Activated gamma-delta T cell treated with anti-CD3 and anti-CD28 coated beads, Interleukin-2, amount 50 U/mL, for 16 hours (primary cell): Measurements from ENCODE around the gene DNTT.

Experiments used
- DNase-seq: peaks from one replicate; pipeline ENCODE4 v3.0.0-alpha.2; 2020; ENCODE audit warnings: low read depth

The DNTT gene

DNA sequence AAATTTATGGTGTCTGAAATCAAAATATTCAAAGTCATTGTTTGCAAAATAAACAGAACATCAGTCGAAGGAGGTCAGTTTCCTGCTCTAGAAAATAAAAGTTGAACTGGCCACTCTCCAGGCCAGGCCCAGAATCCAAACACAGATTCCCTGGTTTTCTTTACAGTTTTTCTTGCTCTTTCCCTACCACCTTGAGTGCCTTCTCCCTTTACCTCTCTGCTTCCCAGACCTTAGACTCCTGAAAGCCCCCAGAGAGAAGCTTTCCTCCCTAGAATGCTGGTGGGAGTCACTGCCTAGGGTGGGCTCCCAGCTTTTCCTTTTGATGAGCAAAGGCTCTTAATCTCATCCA lies 6.1 kb downstream of the DNTT start:
- DNase-seq = no peak

- DNase-seq = no peak
Observed at GRCh38 chr10:96311180-96311715, 7.0 kb downstream of the DNTT start.

DNA sequence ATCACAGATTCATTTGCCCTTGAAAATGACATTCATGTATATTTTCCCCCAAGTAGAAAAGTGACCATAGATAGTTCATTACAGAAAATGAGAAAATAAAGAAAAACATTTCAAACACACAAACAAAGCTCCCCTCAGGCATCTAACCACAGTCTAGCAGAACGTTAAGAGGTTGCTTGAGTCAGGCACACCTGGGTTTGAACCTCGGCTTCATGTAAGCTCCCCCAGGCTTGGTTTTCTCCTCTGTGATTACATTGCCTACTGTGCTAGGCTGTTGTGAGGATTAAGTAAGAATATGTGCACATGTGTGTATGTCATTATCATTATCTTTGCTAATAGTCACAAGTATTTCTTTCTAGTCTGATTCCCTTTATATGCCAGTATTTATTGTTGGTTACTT lies 9.1 kb downstream of the DNTT start:
- DNase-seq = no peak

DNA sequence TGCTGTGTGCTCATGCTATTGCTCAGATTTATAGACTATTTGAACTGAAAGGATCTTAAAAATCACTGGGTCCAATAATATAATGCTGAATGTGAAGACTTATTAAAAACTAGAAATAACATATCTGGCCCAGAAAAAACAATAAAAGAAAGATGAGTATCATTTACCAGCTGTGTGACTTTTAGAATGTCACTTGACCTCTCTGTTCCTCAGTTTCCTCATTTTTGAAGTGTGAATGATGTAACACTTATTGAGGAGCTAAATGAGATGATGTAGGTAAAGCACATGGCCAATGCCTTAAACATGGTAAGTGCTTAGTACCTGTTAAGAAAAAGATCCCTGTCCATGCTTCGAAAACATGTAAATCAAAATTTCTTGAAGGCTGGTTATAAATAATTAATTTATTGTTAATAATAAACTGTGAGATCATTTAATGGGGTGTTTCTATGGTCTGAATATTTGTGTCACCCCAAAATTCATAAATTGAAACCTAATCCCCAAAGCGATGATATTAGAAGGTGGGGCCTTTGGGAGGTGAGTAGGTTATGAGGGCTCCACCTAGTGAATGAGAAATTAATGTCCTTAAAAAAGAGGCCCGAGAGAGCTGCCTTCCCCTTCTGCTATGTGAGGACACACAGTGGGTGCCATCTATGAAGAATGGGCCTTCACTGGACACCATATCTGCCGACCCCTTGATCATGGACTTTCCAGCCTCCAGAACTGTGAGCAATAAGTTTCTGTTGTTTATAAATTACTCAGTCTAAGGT lies 13.0 kb downstream of the DNTT start:
- no peak for DNase-seq

DNA sequence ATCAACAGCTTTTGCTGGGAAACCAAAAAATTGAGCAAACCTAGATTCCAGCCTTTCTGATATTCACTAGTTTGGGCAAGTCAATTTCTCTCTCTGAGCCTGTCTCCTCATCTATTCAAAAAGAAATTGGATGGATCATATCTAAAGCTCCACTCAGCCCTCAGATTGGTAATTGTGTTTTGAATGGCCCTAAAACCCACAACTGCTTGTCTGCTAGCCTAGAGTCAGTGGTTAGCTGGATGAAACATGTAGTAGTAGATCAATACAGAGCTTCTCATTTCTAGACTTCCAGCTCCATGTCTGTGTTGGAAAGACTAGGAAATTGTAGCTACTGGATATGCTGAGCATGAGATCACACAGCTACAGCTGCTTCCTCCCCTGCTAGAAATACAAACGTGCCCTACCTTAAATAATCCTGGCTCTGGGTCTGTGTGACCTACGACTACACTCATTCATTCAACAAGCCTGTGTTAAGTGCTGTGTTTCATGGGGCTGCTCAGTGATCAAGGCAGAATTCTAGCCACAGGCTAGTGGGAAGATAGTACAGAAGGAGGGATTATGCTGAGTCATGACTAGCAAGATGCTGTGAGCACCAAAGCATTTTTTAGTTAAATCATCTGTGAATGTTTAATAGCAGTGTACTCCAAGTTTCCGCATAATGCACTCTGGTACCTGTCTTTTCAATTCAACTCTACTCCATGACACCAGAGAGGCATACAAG lies 15.7 kb downstream of the DNTT start:
- DNase-seq = no peak

DNA sequence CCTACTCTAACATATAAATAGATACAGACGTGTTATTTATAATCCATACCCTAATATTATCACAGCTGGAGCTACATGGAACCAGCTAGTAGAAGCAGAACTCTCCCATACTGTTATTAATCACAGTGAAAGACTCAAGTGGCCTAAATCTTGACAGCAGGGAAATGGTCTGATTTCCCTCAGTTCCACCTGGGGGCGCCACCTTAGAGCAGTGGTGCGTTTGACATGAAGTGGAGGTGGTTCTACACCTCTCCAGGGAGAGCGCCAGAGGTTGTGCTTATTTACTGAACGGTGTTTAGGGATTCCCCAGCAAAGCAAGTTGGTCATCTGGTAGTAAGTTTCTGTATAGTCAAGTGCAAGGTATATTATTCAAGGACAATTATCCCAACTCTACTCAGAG lies 17.6 kb downstream of the DNTT start:
- no peak for DNase-seq

- no peak for DNase-seq
Observed at GRCh38 chr10:96322275-96322674, 18.0 kb downstream of the DNTT start.

GRCh38 chr10:96324447-96324846 lies 20.2 kb downstream of the DNTT start:
- no peak for DNase-seq

- no peak for DNase-seq
Observed at GRCh38 chr10:96325719-96326373, 21.6 kb downstream of the DNTT start.

DNA sequence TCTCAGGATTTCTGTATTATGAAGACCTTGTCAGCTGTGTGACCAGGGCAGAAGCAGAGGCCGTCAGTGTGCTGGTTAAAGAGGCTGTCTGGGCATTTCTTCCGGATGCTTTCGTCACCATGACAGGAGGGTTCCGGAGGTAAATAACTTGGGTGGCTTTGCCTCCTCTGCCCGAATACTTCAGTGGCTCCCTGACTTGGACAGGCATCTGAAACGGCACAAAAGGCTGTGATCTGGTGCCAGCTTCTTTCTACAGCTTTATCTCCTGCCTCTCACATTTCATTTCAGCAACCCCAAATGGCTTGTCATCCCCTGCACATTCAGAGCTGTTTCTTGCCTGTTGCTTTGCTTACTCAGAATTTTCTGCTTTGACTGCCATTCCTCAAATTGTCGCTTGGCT lies 23.2 kb downstream of the DNTT start:
- no peak for DNase-seq

- no peak for DNase-seq
Observed at GRCh38 chr10:96333101-96333500, 28.9 kb downstream of the DNTT start.

DNA sequence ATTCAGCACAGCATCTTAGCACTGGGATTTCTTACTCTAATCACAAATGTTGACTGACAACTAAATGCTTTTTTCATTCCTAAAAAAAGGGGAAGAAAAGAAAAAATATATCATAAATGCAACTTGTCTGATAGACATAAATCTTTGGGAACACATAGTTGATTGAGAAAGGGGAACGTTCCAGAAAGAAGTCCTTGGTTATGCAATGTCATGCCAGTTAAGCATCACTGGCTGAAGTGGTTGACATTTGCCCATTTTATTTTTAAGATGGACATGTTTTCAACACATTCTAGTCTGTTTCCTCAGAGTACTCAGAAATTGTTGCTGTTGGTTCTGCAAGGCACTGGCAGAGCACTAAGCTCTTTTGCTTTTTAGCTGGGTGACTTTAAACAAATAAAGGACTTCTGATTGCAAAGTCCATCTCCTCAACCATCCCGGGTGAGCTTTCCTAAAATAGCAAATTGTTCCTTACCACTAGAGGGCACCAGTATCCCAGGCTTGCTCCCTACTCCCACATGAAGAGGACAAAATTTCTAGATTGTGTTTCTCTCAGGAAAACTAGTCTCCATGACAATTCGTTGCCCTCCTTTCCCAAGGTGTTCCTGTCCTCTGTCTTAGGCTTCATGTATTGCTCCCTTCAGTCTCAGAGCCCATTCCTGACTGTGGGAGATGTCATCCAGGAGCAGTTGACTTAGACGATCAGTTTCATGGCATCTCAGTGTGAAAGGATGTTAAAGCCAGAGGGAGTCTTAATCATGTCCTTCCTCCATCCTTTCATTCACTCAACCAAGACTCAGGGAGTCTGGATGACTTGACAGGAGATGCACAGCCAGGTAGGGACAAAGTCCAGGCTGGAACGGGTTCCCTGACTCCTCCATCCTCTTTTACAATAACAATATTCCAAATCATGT lies 30.6 kb downstream of the DNTT start:
- DNase-seq = no peak

DNA sequence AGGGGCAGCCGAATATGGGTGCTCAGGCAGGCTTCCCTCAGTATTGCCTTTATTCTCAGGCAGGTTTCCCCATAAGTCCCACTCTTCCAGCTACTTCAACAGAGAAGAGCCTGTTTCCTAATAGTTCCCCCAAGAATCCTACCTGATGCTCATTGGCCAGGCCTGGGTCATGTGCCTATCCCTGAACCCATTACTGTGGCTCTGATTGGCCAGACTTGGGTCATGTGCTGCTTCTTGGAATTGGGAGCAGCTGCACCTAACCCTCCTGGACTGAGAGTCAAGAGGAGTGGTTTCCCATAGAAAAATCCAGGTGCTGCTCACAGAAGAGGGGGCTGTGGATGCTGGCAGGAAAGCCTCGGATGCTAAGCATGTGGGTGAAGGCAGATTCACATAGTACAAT lies 32.9 kb downstream of the DNTT start:
- no peak for DNase-seq

- no peak for DNase-seq
Observed at GRCh38 chr10:96338279-96338925, 34.2 kb downstream of the DNTT start.

DNA sequence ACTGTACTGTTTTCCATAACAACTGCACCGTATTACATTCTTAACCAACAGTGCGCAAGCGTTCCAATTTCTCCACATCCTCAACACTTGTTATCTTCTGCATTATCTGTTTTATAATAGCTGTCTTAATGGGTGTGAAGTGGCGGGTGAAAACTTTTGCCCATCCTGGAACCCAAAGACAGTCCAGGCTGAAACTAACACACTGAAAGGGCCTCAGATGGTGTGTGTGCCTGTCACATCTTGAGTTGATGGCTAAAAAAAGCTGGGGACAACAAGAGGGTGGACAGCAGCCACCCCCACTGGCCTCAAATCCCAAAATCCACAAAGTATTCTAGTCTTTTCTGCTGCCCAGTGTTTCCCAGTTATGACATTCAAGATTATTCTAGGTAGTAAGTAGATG lies 35.1 kb downstream of the DNTT start:
- no peak for DNase-seq

DNA sequence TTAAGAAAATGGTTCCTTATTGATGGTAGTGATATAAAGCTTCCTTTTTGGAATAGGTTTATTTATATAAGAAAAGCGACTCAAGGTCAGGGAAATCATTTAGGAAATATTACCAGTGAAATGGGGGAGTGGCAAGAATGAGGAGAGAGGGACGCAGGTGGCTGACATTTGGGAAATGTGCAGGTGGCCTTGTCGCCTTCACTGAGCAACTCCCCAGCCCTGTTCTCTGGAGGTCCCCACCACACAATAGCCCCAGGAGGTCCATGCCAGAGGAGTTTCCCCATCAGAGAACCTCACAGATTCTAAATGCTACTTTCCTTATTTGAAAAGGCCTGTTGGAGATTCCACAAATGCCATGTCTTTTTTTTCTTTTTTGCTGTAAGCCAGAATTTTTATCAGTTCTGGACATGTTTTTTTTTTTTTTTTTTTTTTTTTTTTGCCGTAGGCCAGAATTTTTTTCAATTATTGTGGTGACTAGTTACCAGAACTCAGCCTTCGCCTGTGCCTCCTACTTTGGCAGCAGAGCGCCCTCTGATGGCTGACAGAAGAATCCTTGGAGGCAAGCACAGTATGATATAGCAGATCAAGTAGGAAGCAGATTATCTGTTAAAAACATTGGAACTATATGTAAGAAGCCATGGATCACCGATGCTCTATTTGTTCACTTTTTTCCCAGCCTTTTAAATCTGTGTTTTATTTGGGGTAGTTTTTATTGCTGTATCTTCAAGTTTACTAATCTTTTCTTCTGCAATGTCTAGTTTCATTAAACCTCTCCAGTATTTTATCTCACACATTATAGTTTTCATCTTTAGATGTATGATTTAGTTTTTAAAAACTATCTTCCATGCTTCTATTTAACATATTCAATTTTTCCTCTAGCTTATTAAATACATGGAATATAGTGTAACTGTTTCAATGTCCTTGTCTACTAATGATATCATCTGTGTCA lies 36.0 kb downstream of the DNTT start:
- no peak for DNase-seq

DNA sequence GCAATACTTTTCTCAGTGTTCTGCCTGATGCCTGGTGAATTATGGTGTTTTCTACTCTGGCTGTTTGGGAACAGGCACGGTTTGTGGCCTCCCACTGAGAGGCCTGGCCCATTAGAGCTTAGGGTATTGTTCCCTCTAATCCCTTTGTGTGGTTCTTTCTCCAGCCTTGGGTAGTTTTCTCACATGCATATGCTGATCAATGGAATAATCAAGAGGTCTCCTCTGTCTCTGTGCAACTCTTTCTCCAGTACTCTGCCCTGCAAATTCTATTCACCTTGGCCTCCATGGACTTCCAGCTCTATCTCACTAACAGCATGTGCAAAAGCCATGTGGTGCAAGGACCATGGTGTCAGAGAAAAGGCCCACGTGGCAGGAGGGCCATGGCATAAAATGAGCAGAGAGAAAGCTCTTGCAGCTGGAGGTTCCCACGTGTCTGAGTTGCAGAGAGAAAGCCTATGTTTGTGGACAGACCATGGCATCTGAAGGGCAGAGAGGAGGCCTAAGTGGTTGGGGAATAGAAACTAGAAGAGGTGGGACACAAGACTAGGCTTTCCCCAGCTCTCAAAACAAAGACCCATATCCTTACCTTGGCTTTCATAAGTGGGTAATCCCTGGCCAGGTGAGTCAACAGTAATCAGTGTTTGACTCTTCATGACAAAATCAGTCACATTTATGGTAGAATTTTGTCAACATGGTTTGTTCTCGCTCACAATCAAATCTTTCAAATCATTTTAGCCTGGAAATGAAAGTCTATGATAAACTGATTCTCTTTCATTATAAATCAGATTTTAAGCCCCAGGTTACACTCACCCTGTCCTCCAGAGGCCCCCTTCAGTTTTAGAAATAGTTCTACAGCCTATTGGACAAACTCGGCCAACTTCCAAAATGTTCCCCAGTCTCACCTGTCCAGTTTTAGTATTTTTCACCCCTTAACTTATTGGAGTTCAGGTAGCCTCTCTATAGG lies 37.3 kb downstream of the DNTT start:
- DNase-seq = no peak

- no peak for DNase-seq
Observed at GRCh38 chr10:96342402-96342801, 38.2 kb downstream of the DNTT start.

GRCh38 chr10:96344178-96344577 lies 39.9 kb downstream of the DNTT start:
- DNase-seq = no peak
